Skeletal muscle satellite cell (primary cell): ENCODE measurements around the gene CSF2RB.

ENCODE experiments used
- H3K27me3 ChIP-seq: 2 replicates; pipeline ENCODE4 v1.7.0; 2013; ENCODE audit warnings: low read length; ENCODE audit not compliant: control insufficient read depth, insufficient read depth
- H3K36me3 ChIP-seq: 2 replicates; pipeline ENCODE4 v1.7.0; 2013; ENCODE audit warnings: mild to moderate bottlenecking, control low read depth, low read length; ENCODE audit not compliant: insufficient read depth
- H3K4me1 ChIP-seq: 2 replicates; pipeline ENCODE4 v1.7.0; 2013; ENCODE audit warnings: low read length; ENCODE audit not compliant: control insufficient read depth, insufficient read depth
- H3K4me2 ChIP-seq: 2 replicates; pipeline ENCODE4 v1.7.0; 2013; ENCODE audit warnings: mild to moderate bottlenecking, low read length
- H3K4me3 ChIP-seq: 2 replicates; pipeline ENCODE4 v1.7.0; 2013; ENCODE audit warnings: low read length
- H3K9ac ChIP-seq: 2 replicates; pipeline ENCODE4 v1.7.0; 2013; ENCODE audit warnings: mild to moderate bottlenecking, low read depth, low read length, moderate library complexity
- H3K9me3 ChIP-seq: replicated peaks from 2 replicates; pipeline ENCODE4 v1.7.0; 2013; ENCODE audit warnings: mild to moderate bottlenecking, control low read depth, low read length

The CSF2RB gene

DNA sequence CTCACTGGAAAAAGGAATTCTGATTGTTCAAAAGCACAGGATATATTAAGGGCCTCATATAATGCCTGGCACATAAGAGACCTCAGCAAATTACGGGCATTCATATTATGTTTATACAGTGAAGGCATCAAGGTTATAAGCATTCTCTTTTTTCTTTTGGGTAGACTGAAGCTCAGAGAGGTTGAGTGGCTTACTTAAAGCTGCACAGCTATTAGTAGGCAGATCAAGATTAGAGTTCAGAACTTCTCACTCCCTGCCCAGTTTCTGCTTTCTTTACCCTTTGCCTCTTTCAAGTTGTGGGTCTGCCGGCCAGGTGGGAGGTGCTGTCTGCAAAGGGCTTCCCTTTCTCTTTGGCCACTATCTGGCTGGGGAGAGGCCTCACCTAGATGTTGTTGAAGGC, 18.0 kb downstream of the CSF2RB start:
- Histone ChIP-seq H3K36me3 (no peaks in the 10 kb centered on the region), H3K9me3 (no peaks in the 10 kb centered on the region)

DNA sequence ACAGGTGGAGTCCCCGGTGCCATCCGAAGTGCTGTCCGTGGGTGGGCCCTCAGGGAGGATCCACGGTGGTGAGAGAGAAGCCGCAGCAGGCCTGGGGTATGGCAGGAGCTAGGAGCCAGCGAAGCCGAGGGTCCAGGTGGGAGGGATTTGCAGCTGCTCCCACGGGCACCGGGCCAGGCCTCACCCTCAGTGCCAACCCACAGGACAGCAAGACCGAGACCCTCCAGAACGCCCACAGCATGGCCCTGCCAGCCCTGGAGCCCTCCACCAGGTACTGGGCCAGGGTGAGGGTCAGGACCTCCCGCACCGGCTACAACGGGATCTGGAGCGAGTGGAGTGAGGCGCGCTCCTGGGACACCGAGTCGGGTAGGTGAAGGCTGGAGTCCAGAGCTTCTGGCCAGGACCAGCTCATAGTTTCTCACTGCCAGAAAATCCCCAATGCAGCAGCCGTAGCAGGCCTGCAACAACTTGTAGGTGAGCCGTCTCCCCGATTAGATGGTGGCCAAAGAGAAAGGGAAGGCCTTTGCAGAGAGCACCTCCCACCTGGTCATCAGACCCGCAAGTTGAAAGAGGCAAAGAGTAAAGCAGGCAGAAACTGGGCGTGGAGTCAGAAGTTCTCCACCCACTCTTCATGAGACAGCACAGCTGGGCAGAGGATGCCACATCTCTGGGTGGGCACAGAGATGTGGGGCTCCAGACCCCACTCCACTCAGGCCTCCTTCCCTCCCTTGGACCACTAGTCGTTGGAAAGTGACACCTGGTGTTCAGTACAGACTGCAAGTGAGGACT, 20.4 kb downstream of the CSF2RB start:
- Histone ChIP-seq H3K27me3 (peaks cover 56% of the 10 kb centered on the region), H3K9ac (no peak overlapping the region), H3K9me3 (no peaks in the 10 kb centered on the region), H3K4me3 (no peak overlapping the region), H3K4me1 (no peaks in the 10 kb centered on the region), H3K4me2 (no peak overlapping the region), H3K36me3 (no peaks in the 10 kb centered on the region)

More for the DNA sequence above, 18.0 kb downstream of the CSF2RB start:
- Histone ChIP-seq H3K4me3 (no peak overlapping the region), H3K4me2 (no peak overlapping the region), H3K27me3 (peaks cover 73% of the 10 kb centered on the region), H3K4me1 (no peaks in the 10 kb centered on the region), H3K9ac (no peak overlapping the region)

DNA sequence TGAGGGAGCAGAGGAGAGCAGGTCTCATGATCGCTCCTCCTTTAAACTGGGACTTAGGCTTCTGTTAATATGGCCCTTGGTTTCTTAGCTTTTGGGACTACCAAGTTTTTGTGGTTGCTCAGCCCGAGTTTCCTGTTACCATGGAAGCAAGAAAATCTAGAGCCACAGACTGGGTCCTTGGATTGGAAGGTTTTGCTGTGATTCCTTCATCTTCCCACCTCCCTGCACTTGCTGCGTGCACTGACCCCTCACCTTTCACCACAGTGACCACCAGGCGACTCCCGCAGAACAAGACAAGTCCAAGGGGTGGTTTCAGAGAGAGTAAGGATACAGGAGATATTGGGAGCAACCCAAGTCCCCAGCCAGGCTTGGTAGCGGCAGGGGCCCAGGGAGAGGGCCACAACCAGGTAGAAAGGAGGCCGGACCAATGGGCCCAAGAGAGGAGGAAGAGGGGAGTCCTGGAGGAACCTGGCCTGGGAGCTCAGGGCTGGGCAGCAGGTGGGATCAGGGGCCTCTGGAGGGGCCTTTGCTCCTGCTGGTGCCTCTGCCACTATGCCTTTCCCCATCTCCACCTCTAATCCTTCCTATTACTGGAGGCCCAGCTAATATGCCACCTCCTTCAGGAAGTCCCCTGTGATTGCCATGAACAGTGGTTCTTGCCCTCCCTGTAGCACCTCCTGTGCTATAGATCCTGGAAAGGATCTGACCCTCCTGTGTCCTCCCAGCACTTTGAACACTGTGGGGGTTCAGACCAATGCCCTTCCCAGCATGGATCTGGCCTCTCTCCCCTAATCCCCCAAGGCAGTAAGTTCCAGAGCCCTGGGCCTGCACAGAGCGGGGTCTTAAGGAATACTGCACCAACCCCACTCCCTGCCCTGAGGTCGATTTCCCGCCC, 21.2 kb downstream of the CSF2RB start:
- Histone ChIP-seq H3K4me1 (no peaks in the 10 kb centered on the region), H3K9me3 (no peaks in the 10 kb centered on the region), H3K9ac (no peak overlapping the region), H3K27me3 (peaks cover 48% of the 10 kb centered on the region), H3K36me3 (no peaks in the 10 kb centered on the region), H3K4me3 (no peak overlapping the region), H3K4me2 (no peak overlapping the region)

DNA sequence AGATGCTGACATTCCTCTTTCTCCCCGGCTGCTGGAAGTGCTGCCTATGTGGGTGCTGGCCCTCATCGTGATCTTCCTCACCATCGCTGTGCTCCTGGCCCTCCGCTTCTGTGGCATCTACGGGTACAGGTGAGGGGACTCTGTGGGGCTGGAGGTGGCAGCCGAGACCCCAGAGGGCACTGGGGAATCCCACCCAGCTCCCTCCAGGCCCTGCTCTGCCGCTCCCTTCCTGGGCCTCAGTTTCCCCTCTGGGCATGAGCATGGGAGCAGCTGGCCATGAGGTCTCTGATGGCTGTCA, 21.8 kb downstream of the CSF2RB start:
- Histone ChIP-seq H3K4me3 (no peak overlapping the region), H3K4me1 (no peaks in the 10 kb centered on the region), H3K27me3 (peaks cover 42% of the 10 kb centered on the region), H3K4me2 (no peak overlapping the region), H3K9ac (no peak overlapping the region), H3K36me3 (no peaks in the 10 kb centered on the region), H3K9me3 (no peaks in the 10 kb centered on the region)

DNA sequence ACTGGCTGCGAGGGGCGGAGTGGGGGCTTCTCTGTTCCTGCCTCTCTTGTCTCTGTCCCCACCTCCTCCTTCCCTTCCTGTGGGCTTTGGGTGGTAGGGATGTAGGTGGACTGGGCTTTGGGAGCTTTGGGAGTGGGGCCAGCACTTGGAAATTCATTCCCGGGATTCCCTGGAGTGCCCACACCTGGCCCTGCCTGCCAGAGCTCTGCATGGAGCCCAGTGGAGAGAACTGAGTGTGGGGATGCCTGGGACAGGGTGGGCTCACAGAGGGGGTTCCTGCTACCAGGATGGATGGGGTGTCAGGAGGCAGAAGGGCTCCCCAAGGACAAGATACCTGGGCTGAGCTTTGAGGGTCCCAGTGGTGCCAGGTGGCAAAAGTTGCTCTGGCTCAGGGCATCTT, 22.3 kb downstream of the CSF2RB start:
- no peak overlapping the region for H3K4me2 ChIP-seq
- no peaks in the 10 kb centered on the region for H3K36me3 ChIP-seq
- no peaks in the 10 kb centered on the region for H3K4me1 ChIP-seq
- H3K9me3 ChIP-seq: no peaks in the 10 kb centered on the region
- no peak overlapping the region for H3K4me3 ChIP-seq
- H3K9ac ChIP-seq: no peak overlapping the region
- peaks cover 40% of the 10 kb centered on the region for H3K27me3 ChIP-seq

DNA sequence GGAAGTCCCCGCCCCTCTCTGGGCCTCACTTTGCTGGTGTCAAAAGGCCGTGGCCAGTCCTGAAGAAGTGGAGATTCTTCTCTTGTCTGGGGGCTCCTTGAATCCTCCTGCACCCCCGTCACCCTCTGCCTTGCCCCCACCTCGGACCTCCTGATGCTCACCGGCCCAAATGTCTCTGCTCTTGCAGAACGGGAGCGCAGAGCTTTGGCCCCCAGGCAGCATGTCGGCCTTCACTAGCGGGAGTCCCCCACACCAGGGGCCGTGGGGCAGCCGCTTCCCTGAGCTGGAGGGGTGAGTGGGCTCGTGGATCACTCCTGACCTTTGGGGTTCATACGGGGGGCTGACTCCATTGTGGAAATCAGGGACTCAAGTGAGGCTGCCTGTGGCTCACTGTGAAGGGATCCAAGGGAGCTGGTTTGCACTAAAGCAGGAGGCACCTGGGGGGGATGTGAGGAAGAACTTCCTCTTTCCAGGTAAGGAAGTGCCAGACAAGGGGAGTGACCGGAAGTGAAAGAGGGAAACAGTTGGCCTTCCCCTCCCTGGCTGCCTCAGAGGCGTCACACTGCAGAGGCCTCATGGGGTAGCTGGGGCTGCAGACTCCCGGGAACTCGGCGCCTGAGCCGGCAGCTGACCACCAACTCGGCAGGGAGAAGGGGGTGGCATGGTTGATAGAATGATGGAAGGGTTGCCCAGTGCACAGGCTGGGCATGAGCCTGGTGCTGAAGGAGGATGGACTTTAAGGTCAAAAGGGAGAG, 23.1 kb downstream of the CSF2RB start:
- Histone ChIP-seq H3K4me2 (no peak overlapping the region), H3K27me3 (peaks cover 40% of the 10 kb centered on the region), H3K4me1 (no peaks in the 10 kb centered on the region), H3K9ac (no peak overlapping the region), H3K4me3 (no peak overlapping the region), H3K9me3 (no peaks in the 10 kb centered on the region), H3K36me3 (no peaks in the 10 kb centered on the region)

DNA sequence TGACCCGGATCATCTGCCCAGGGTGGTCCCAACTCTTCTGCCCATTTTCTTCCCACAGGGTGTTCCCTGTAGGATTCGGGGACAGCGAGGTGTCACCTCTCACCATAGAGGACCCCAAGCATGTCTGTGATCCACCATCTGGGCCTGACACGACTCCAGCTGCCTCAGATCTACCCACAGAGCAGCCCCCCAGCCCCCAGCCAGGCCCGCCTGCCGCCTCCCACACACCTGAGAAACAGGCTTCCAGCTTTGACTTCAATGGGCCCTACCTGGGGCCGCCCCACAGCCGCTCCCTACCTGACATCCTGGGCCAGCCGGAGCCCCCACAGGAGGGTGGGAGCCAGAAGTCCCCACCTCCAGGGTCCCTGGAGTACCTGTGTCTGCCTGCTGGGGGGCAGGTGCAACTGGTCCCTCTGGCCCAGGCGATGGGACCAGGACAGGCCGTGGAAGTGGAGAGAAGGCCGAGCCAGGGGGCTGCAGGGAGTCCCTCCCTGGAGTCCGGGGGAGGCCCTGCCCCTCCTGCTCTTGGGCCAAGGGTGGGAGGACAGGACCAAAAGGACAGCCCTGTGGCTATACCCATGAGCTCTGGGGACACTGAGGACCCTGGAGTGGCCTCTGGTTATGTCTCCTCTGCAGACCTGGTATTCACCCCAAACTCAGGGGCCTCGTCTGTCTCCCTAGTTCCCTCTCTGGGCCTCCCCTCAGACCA, 24.0 kb downstream of the CSF2RB start:
- H3K4me2 ChIP-seq: no peak overlapping the region
- H3K36me3 ChIP-seq: no peaks in the 10 kb centered on the region
- no peaks in the 10 kb centered on the region for H3K9me3 ChIP-seq
- peaks cover 45% of the 10 kb centered on the region for H3K27me3 ChIP-seq
- H3K9ac ChIP-seq: no peak overlapping the region
- no peaks in the 10 kb centered on the region for H3K4me1 ChIP-seq
- H3K4me3 ChIP-seq: no peak overlapping the region

DNA sequence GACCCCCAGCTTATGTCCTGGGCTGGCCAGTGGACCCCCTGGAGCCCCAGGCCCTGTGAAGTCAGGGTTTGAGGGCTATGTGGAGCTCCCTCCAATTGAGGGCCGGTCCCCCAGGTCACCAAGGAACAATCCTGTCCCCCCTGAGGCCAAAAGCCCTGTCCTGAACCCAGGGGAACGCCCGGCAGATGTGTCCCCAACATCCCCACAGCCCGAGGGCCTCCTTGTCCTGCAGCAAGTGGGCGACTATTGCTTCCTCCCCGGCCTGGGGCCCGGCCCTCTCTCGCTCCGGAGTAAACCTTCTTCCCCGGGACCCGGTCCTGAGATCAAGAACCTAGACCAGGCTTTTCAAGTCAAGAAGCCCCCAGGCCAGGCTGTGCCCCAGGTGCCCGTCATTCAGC, 24.6 kb downstream of the CSF2RB start:
- Histone ChIP-seq H3K4me3 (no peak overlapping the region), H3K36me3 (no peaks in the 10 kb centered on the region), H3K27me3 (peaks cover 42% of the 10 kb centered on the region), H3K4me2 (no peak overlapping the region), H3K9me3 (no peaks in the 10 kb centered on the region), H3K4me1 (no peaks in the 10 kb centered on the region), H3K9ac (no peak overlapping the region)

DNA sequence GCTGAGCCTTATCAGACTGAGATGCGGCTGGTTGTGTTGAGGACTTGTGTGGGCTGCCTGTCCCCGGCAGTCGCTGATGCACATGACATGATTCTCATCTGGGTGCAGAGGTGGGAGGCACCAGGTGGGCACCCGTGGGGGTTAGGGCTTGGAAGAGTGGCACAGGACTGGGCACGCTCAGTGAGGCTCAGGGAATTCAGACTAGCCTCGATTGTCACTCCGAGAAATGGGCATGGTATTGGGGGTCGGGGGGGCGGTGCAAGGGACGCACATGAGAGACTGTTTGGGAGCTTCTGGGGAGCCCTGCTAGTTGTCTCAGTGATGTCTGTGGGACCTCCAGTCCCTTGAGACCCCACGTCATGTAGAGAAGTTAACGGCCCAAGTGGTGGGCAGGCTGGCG, 25.5 kb downstream of the CSF2RB start:
- Histone ChIP-seq H3K4me3 (no peak overlapping the region), H3K4me2 (no peak overlapping the region), H3K36me3 (no peaks in the 10 kb centered on the region), H3K9me3 (no peaks in the 10 kb centered on the region), H3K27me3 (peaks cover 40% of the 10 kb centered on the region), H3K9ac (no peak overlapping the region), H3K4me1 (no peaks in the 10 kb centered on the region)

DNA sequence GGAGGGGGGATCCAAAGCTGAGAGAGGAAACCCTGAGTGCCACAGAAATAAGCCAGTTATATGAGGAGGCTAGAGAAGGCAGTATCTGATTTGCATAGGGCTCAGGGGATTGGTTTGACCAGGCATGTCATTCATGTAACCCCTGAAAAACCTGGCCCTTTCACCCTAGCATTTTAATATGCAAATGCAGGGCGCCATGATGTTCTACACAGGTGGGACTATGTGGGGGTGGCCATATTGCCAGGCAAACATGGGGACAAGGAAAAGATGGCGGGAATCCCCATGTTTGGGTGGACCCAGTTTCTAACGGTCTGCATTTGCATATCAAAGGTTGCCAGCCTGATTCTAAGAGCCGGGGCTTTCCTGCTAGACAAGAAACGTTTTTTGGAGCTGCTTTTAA, 27.2 kb downstream of the CSF2RB start:
- no peak overlapping the region for H3K9ac ChIP-seq
- H3K27me3 ChIP-seq: peaks cover 34% of the 10 kb centered on the region
- no peak overlapping the region for H3K4me2 ChIP-seq
- no peak overlapping the region for H3K4me3 ChIP-seq
- no peaks in the 10 kb centered on the region for H3K9me3 ChIP-seq
- H3K4me1 ChIP-seq: no peaks in the 10 kb centered on the region
- no peaks in the 10 kb centered on the region for H3K36me3 ChIP-seq

DNA sequence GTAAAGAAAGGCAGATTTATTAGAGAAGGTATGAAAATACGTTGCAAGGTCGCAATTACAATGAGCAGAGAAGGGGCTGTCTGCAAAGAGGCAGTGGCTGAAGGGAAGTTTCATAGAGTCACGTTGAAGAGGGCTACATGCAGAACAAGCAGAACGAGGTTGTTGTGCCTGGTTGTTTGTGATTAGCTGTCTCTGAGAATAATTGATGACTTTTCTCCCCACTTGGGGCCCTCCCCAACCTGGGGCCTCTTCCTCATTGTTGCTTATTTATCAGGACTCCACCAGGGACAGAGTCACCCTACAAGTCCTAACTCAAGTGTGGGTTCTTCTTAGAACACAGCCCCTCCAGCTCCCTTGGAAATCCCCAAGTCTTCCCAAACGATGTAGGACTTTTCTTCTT, 29.1 kb downstream of the CSF2RB start:
- Histone ChIP-seq H3K27me3 (peaks cover 39% of the 10 kb centered on the region), H3K4me1 (no peaks in the 10 kb centered on the region), H3K4me3 (no peak overlapping the region), H3K9me3 (no peaks in the 10 kb centered on the region), H3K36me3 (no peaks in the 10 kb centered on the region), H3K4me2 (no peak overlapping the region), H3K9ac (no peak overlapping the region)
